HepG2 (cell line): ENCODE results near the gene SYMPK. TPM values are rescaled to one million over a fixed set of nuclear protein-coding genes. Genes with fewer than 3 reads are reported as not detected.

Experiments
- ATAC-seq: fragments of 200-7000 bp; cut with Tn5 transposase; 3 replicates; pipeline ENCODE4 v1.9.1; 2020; ENCODE audit warnings: mild to moderate bottlenecking, moderate library complexity
- BruUV-seq: library from RNA; stranded (reverse); fragments of 400-500 nt; replicated peaks from 2 replicates; lab custom pipeline; 2021; lab: Mats Ljungman, UMichigan
- CTCF ChIA-PET: fragments of 300-600 bp; formaldehyde crosslinking; extraction: SDS; loops from one replicate; lab custom pipeline; 2021; ENCODE audit warnings: low total read pairs, inconsistent platforms, low intra/inter-chr PET ratio; lab: Yijun Ruan, JAX
- POLR2A ChIA-PET: fragments of 350-600 bp; sonication (Branson Sonifier 250); formaldehyde crosslinking; loops from one replicate; lab custom pipeline; 2020; ENCODE audit warnings: antibody characterized with exemption, inconsistent platforms; lab: Yijun Ruan, JAX
- DNase-seq: peaks from one replicate; pipeline ENCODE4 v3.0.0-alpha.2; 2015; ENCODE audit warnings: low spot score
- FAIRE-seq: peaks from 3 replicates; lab custom pipeline; 2011; peaks lifted over from hg19 to GRCh38; lab: Jason Lieb, UNC
- H2AFZ ChIP-seq: one replicate; pipeline ENCODE4 v1.6.1; 2011; ENCODE audit warnings: low read length, inconsistent platforms
- H3K27ac ChIP-seq: fragments of 300-600 bp; 3 replicates; pipeline ENCODE4 v1.8.0; 2011; ENCODE audit warnings: mixed run types, mild to moderate bottlenecking, mixed read lengths, low read length, inconsistent platforms; ENCODE audit not compliant: insufficient read depth; ENCODE audit errors: extremely low read length
- H3K27me3 ChIP-seq, 2 experiments: fragments of 200-600 bp in 1 of 2; 2 replicates in 1 of 2; 3 replicates in 1 of 2; pipeline versions ENCODE4 v1.6.0 to v1.8.0; 2011; ENCODE audit warnings: low read length in 2 of 2, mild to moderate bottlenecking in 2 of 2, moderate library complexity in 2 of 2, inconsistent platforms in 1 of 2; ENCODE audit not compliant: insufficient read depth in 2 of 2, control insufficient read depth in 1 of 2
- H3K36me3 ChIP-seq, 2 experiments: fragments of 200-600 bp in 1 of 2; replicated peaks in 1 of 2; 2 replicates in 1 of 2; 3 replicates in 1 of 2; pipeline versions ENCODE4 v1.5.1 to v1.8.0; 2011; ENCODE audit warnings: low read length in 2 of 2, inconsistent platforms in 1 of 2; ENCODE audit not compliant: insufficient read depth in 2 of 2, control insufficient read depth in 1 of 2
- H3K4me1 ChIP-seq: 2 replicates; pipeline ENCODE4 v1.5.1; 2012; ENCODE audit warnings: low read length, inconsistent platforms; ENCODE audit not compliant: insufficient read depth
- H3K4me2 ChIP-seq: 2 replicates; pipeline ENCODE4 v1.6.0; 2011; ENCODE audit warnings: low read depth, low read length, inconsistent platforms
- H3K4me3 ChIP-seq, 3 experiments: fragments of 200-600 bp in 1 of 3; sonication (generic), shearing (Covaris generic) in 1 of 3; replicated peaks in 1 of 3; 2 replicates each; pipeline ENCODE4 v1.5.1; 2011 to 2016; ENCODE audit warnings: low read length in 3 of 3, inconsistent platforms in 2 of 3, low read depth in 2 of 3, mild to moderate bottlenecking in 2 of 3, control low read depth in 1 of 3, mixed read lengths in 1 of 3; ENCODE audit not compliant: insufficient read depth in 1 of 3
- H3K79me2 ChIP-seq: one replicate; pipeline ENCODE4 v1.6.1; 2011; ENCODE audit warnings: low read length, inconsistent platforms; ENCODE audit not compliant: insufficient read depth
- H3K9ac ChIP-seq: 2 replicates; pipeline ENCODE4 v1.6.0; 2011; ENCODE audit warnings: mild to moderate bottlenecking, low read depth, low read length, inconsistent platforms; ENCODE audit not compliant: insufficient read depth
- H3K9me3 ChIP-seq: 2 replicates; pipeline ENCODE4 v1.5.1; 2012; ENCODE audit warnings: mild to moderate bottlenecking, low read length
- H4K20me1 ChIP-seq: 2 replicates; pipeline ENCODE4 v1.6.0; 2011; ENCODE audit warnings: inconsistent platforms, mild to moderate bottlenecking, low read length, moderate library complexity; ENCODE audit not compliant: insufficient read depth
- AGO1 ChIP-seq: fragments of 200-400 bp; formaldehyde crosslinking; IDR thresholded peaks from 2 replicates; pipeline ENCODE4 v1.6.1; 2017; ENCODE audit warnings: mild to moderate bottlenecking, low read depth, low read length, moderate library complexity; ENCODE audit not compliant: poor library complexity, severe bottlenecking
- AGO2 ChIP-seq: fragments of 200-400 bp; formaldehyde crosslinking; optimal IDR thresholded peaks from 2 replicates; pipeline ENCODE3; 2017; ENCODE audit warnings: mild to moderate bottlenecking, low read depth, low read length, moderate library complexity
- ATM ChIP-seq: fragments of 450-650 bp; IDR thresholded peaks from 2 replicates; pipeline ENCODE4 v1.7.1; 2017; ENCODE audit warnings: mild to moderate bottlenecking, borderline replicate concordance
- CEBPG ChIP-seq: IDR thresholded peaks from 2 replicates; pipeline ENCODE4 v1.6.1; 2016
- EED ChIP-seq: sonication (generic); formaldehyde crosslinking; IDR thresholded peaks from 2 replicates; pipeline ENCODE4 v1.5.0; 2020; ENCODE audit warnings: mild to moderate bottlenecking, missing genetic modification reagents
- ELF1 ChIP-seq: sonication (generic); formaldehyde crosslinking; IDR thresholded peaks from 2 replicates; pipeline ENCODE4 v1.4.0; 2020; ENCODE audit warnings: missing genetic modification reagents
- FOXK2 ChIP-seq: fragments of 450-650 bp; IDR thresholded peaks from 2 replicates; pipeline ENCODE4 v1.6.1; 2016
- HNRNPK ChIP-seq: fragments of 200-400 bp; formaldehyde crosslinking; IDR thresholded peaks from 2 replicates; pipeline ENCODE4 v1.6.1; 2018; ENCODE audit warnings: low read length, low read depth, moderate library complexity, mild to moderate bottlenecking; ENCODE audit not compliant: poor library complexity, severe bottlenecking
- NBN ChIP-seq: fragments of 450-650 bp; conservative IDR thresholded peaks from 2 replicates; pipeline ENCODE4 v1.6.1; 2017
- PCBP1 ChIP-seq: fragments of 200-400 bp; formaldehyde crosslinking; IDR thresholded peaks from 2 replicates; pipeline ENCODE4 v1.6.1; 2017; ENCODE audit warnings: mild to moderate bottlenecking, low read depth, low read length, borderline replicate concordance
- POLR2A ChIP-seq, 2 experiments: IDR thresholded peaks; 2 replicates each; pipeline ENCODE4 v1.6.1; 2011; ENCODE audit warnings: low read depth in 2 of 2, low read length in 2 of 2, mild to moderate bottlenecking in 1 of 2, moderate library complexity in 1 of 2; ENCODE audit not compliant: insufficient read depth in 1 of 2
- POLR2G ChIP-seq: fragments of 200-400 bp; formaldehyde crosslinking; IDR thresholded peaks from 2 replicates; pipeline ENCODE4 v1.6.1; 2018; ENCODE audit warnings: mild to moderate bottlenecking, low read depth, low read length, moderate library complexity
- PRMT3 ChIP-seq: sonication (generic); formaldehyde crosslinking; IDR thresholded peaks from 2 replicates; pipeline ENCODE4 v1.8.1; 2022; ENCODE audit warnings: low read depth, mild to moderate bottlenecking, moderate library complexity, missing genetic modification reagents, borderline replicate concordance
- SP5 ChIP-seq: IDR thresholded peaks from 2 replicates; pipeline ENCODE4 v1.6.1; 2016; ENCODE audit warnings: low read depth, borderline replicate concordance
- TBL1XR1 ChIP-seq: fragments of 150-350 bp; IDR thresholded peaks from 2 replicates; pipeline ENCODE4 v1.6.1; 2014; ENCODE audit warnings: borderline replicate concordance, low read length; ENCODE audit not compliant: partially characterized antibody
- TOE1 ChIP-seq: sonication (generic); formaldehyde crosslinking; IDR thresholded peaks from 2 replicates; pipeline ENCODE4 v1.4.0; 2020; ENCODE audit warnings: mild to moderate bottlenecking, missing genetic modification reagents
- ZBTB26 ChIP-seq: IDR thresholded peaks from 2 replicates; pipeline ENCODE4 v1.6.1; 2016; ENCODE audit warnings: missing compliant biosample characterization, missing genetic modification reagents, borderline replicate concordance
- ZBTB37 ChIP-seq: sonication (generic); formaldehyde crosslinking; IDR thresholded peaks from 2 replicates; pipeline ENCODE4 v1.4.0; 2020; ENCODE audit warnings: mild to moderate bottlenecking, missing genetic modification reagents
- ZBTB7B ChIP-seq: sonication (generic); formaldehyde crosslinking; IDR thresholded peaks from 2 replicates; pipeline ENCODE4 v1.4.0; 2020; ENCODE audit warnings: missing genetic modification reagents
- ZFX ChIP-seq: sonication (generic); formaldehyde crosslinking; IDR thresholded peaks from 2 replicates; pipeline ENCODE4 v1.4.0; 2020; ENCODE audit warnings: mild to moderate bottlenecking, low read depth, missing genetic modification reagents, moderate library complexity
- ZNF205 ChIP-seq: IDR thresholded peaks from 2 replicates; pipeline ENCODE4 v1.6.1; 2018; ENCODE audit warnings: missing biosample characterization, missing genetic modification reagents
- ZNF274 ChIP-seq: sonication (generic); formaldehyde crosslinking; IDR thresholded peaks from 2 replicates; pipeline ENCODE4 v1.5.1; 2020; ENCODE audit warnings: mild to moderate bottlenecking, missing genetic modification reagents
- ZNF33B ChIP-seq: sonication (generic); formaldehyde crosslinking; IDR thresholded peaks from 2 replicates; pipeline ENCODE4 v1.5.1; 2020; ENCODE audit warnings: mild to moderate bottlenecking, missing genetic modification reagents
- ZNF670 ChIP-seq: sonication (generic); formaldehyde crosslinking; IDR thresholded peaks from 2 replicates; pipeline ENCODE4 v1.8.0; 2022; ENCODE audit warnings: mild to moderate bottlenecking, missing genetic modification reagents, borderline replicate concordance
- ZNF788 ChIP-seq: sonication (generic); formaldehyde crosslinking; IDR thresholded peaks from 2 replicates; pipeline ENCODE4 v1.5.0; 2020; ENCODE audit warnings: mild to moderate bottlenecking, missing genetic modification reagents, borderline replicate concordance
- WGBS: methylation state at CpG from one replicate; pipeline ENCODE4 v1.1.6; 2017; ENCODE audit warnings: low lambda C conversion rate; 5-methylcytosine and 5-hydroxymethylcytosine counted together
- in situ Hi-C: cut with HindIII; loops from 2 replicates; pipeline ENCODE4 v1.10.0; 2017; ENCODE audit warnings: low pct_unique_long_range_greater_than_20kb; ENCODE audit not compliant: extremely low pct_ligation_motif_present
- intact Hi-C: fragments of 100-400 bp; cut with micrococcal nuclease; formaldehyde crosslinking; loops from one replicate; pipeline ENCODE4 v1.10.0; 2022; ENCODE audit not compliant: unreplicated experiment
- polyA plus RNA-seq, 8 experiments: library from polyadenylated mRNA; depleted of rRNA in 3 of 8; stranded (reverse) in 7 of 8; unstranded in 1 of 8; fragments of >200 nt; fragmentation: Illumina TruSeq in 4 of 8; extraction: Trizol in 4 of 8; gene quantifications; 2 replicates each; pipeline versions ENCODE4 v1.2.1 to v1.2.3, GENCODE V29; 2011 to 2016; ENCODE audit warnings: low read depth in 4 of 8, missing spikeins in 1 of 8, mixed read lengths in 1 of 8; ENCODE audit not compliant: insufficient read depth in 1 of 8
- total RNA-seq, 5 experiments: library from RNA; depleted of rRNA; stranded (reverse); fragments of >200 nt; fragmentation: Illumina TruSeq; extraction: Trizol; gene quantifications; 2 replicates each; pipeline ENCODE4 v1.2.3, GENCODE V29; 2016; ENCODE audit warnings: low read depth in 1 of 5

SYMPK gene
- total and polyA plus RNA-seq, 2 of the 13 experiments (the other 11 are each of a cell fraction or from before 2014, with no cell fraction given), result 21.9 to 55.7 TPM

GRCh38 chr19:45782162-45782691, 80.7 kb downstream of the SYMPK start, which contains the start of gene DMPK:
Gene DMPK, minus strand, starts transcription at chr19:45782490. Its CDS starts 138 bp downstream, at chr19:45782352.
- POLR2A ChIA-PET, result interaction anchor here (0.5 to 4.7 kb wide), 5 partner anchors 9 to 104 kb away, joined by 3 to 53 read pairs (median 3); partner anchors contain the start of genes IRF2BP1 and SIX5
- intact Hi-C loops, result no loop called here
- H3K4me1 ChIP-seq, result peaks cover 35% of the 10 kb centered on the region
- no peak within 1 kb of the TSS for H2AFZ ChIP-seq
- H3K27me3 ChIP-seq, result no peaks in the 10 kb centered on the region; a peak in 1 of 5 replicates
- no peak for TF ChIP-seq ZNF274
- TF ChIP-seq ZBTB37, result no peak
- TF ChIP-seq POLR2G, result peak; percentile 48; the same call in 1 of the 2 replicates
- 0 out of 4 replicates have a peak, but pooled peaks of 1 of the 2 experiments have one; percentile 22 for TF ChIP-seq POLR2A (IDR thresholded peaks at IDR 0.05; ENCODE audit: insufficient read depth in 1 of 2, low read depth in 2 of 2, low read length in 2 of 2)
- TF ChIP-seq ATM, result no peak
- no peak for TF ChIP-seq ELF1
- peak; percentile 50 for TF ChIP-seq HNRNPK
- TF ChIP-seq EED, result no peak
- no peak for TF ChIP-seq ZNF205 (CRISPR knock-in tag)
- TF ChIP-seq ZBTB26 (CRISPR knock-in tag), result no peak
- no peak for TF ChIP-seq NBN
- peak; percentile 89 for TF ChIP-seq AGO2
- TF ChIP-seq AGO1, result peak; percentile 83
- TF ChIP-seq ZNF670 (CRISPR knock-in tag), result no peak
- no peak for TF ChIP-seq TBL1XR1
- TF ChIP-seq PCBP1, result no peak
- TF ChIP-seq ZFX, result peak; percentile 13; the same call in 1 of the 2 replicates
- TF ChIP-seq ZNF788 (CRISPR knock-in tag), result no peak
- no peak for TF ChIP-seq ZBTB7B (CRISPR knock-in tag)
- no peak for TF ChIP-seq CEBPG (CRISPR knock-in tag)
- no peak for TF ChIP-seq TOE1 (CRISPR knock-in tag)
- TF ChIP-seq SP5 (CRISPR knock-in tag), result no peak
- TF ChIP-seq PRMT3 (CRISPR knock-in tag), result no peak
- no peak for TF ChIP-seq ZNF33B (CRISPR knock-in tag)
- TF ChIP-seq FOXK2, result no peak
- no peak within 1 kb of the TSS for H3K27ac ChIP-seq
- peak within 1 kb of the TSS; percentile 66 for H3K4me2 ChIP-seq
- H3K36me3 ChIP-seq, result peaks cover 2 to 9% of the 10 kb centered on the region in 2 experiments; a peak in 2 of 5 replicates
- CTCF ChIA-PET, result no interaction called here
- FAIRE-seq, result no peak
- WGBS, result 12% methylated on average over 9 of the region's 18 CpGs
- no peak for DNase-seq
- H3K4me3 ChIP-seq, result peak within 1 kb of the TSS in 2 of 3 experiments; percentile 11 to 61; a peak in 2 of 6 replicates
- peak; percentile 22 for ATAC-seq
- H3K9me3 ChIP-seq, result no peaks in the 10 kb centered on the region
- peaks cover 4% of the 10 kb centered on the region; the same call in 1 of the 2 replicates for H4K20me1 ChIP-seq
- no peaks in the 10 kb centered on the region for H3K79me2 ChIP-seq
- in situ Hi-C loops, result no loop called here
- H3K9ac ChIP-seq, result peak within 1 kb of the TSS; percentile 58; the same call in 1 of the 2 replicates
- no TSS peak for BruUV-seq
